Panc1 (cell line): ENCODE measurements around the gene CORIN.

Experiments
- POLR2AphosphoS5 ChIP-seq: IDR thresholded peaks from 2 replicates; pipeline ENCODE4 v1.6.1; 2012; ENCODE audit warnings: mild to moderate bottlenecking, low read depth, low read length, moderate library complexity
- SIN3A ChIP-seq: IDR thresholded peaks from 2 replicates; pipeline ENCODE4 v1.6.1; 2012; ENCODE audit warnings: low read depth, mild to moderate bottlenecking, low read length, moderate library complexity, borderline replicate concordance; ENCODE audit not compliant: insufficient read depth
- TF ChIP-seq, protein P1 (sequence below): fragments of 450-650 bp; IDR thresholded peaks from 2 replicates; pipeline ENCODE4 v1.5.1; 2017; ENCODE audit warnings: mild to moderate bottlenecking
- TF ChIP-seq, protein P2 (sequence below), 2 experiments: IDR thresholded peaks; 2 replicates each; pipeline ENCODE4 v1.6.1; 2011 to 2012; ENCODE audit warnings: low read depth in 2 of 2, control low read depth in 1 of 2, low read length in 1 of 2, mild to moderate bottlenecking in 1 of 2, moderate library complexity in 1 of 2; ENCODE audit not compliant: insufficient read depth in 1 of 2

DNA sequence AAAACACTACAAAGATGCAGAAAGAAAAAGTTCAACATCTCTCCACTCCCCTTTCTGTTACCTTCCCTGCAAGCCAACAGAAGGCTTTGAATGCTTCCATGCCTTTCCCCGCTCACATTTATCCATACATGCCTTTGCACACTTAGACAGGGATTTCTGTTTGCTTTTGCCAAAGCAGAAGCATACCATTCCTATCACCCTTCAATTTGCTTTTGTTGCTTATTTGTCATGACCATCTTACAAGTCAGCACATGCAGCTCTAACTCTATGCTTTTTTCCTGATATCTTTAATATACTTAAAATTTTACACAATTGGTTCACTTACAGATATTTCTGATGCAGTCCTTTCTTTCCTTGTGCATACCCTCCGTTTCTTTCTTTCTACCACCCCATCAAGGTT is 169.6 kb downstream of the CORIN start:
- TF ChIP-seq, protein P1, sequence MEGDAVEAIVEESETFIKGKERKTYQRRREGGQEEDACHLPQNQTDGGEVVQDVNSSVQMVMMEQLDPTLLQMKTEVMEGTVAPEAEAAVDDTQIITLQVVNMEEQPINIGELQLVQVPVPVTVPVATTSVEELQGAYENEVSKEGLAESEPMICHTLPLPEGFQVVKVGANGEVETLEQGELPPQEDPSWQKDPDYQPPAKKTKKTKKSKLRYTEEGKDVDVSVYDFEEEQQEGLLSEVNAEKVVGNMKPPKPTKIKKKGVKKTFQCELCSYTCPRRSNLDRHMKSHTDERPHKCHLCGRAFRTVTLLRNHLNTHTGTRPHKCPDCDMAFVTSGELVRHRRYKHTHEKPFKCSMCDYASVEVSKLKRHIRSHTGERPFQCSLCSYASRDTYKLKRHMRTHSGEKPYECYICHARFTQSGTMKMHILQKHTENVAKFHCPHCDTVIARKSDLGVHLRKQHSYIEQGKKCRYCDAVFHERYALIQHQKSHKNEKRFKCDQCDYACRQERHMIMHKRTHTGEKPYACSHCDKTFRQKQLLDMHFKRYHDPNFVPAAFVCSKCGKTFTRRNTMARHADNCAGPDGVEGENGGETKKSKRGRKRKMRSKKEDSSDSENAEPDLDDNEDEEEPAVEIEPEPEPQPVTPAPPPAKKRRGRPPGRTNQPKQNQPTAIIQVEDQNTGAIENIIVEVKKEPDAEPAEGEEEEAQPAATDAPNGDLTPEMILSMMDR = no peak
- TF ChIP-seq POLR2AphosphoS5 (no peak), SIN3A (no peak)
- TF ChIP-seq, protein P2, sequence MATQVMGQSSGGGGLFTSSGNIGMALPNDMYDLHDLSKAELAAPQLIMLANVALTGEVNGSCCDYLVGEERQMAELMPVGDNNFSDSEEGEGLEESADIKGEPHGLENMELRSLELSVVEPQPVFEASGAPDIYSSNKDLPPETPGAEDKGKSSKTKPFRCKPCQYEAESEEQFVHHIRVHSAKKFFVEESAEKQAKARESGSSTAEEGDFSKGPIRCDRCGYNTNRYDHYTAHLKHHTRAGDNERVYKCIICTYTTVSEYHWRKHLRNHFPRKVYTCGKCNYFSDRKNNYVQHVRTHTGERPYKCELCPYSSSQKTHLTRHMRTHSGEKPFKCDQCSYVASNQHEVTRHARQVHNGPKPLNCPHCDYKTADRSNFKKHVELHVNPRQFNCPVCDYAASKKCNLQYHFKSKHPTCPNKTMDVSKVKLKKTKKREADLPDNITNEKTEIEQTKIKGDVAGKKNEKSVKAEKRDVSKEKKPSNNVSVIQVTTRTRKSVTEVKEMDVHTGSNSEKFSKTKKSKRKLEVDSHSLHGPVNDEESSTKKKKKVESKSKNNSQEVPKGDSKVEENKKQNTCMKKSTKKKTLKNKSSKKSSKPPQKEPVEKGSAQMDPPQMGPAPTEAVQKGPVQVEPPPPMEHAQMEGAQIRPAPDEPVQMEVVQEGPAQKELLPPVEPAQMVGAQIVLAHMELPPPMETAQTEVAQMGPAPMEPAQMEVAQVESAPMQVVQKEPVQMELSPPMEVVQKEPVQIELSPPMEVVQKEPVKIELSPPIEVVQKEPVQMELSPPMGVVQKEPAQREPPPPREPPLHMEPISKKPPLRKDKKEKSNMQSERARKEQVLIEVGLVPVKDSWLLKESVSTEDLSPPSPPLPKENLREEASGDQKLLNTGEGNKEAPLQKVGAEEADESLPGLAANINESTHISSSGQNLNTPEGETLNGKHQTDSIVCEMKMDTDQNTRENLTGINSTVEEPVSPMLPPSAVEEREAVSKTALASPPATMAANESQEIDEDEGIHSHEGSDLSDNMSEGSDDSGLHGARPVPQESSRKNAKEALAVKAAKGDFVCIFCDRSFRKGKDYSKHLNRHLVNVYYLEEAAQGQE (IDR thresholded peaks at IDR 0.05; ENCODE audit: insufficient read depth in 1 of 2, low read depth in 2 of 2, low read length in 1 of 2) = no peak
